Epidermal melanocyte (primary cell): ENCODE data around the gene AATK.

ENCODE experiments used
- DNase-seq: peaks from one replicate; pipeline ENCODE4 v3.0.0; 2011; ENCODE audit warnings: low spot score; ENCODE audit not compliant: insufficient read length

AATK gene

DNA sequence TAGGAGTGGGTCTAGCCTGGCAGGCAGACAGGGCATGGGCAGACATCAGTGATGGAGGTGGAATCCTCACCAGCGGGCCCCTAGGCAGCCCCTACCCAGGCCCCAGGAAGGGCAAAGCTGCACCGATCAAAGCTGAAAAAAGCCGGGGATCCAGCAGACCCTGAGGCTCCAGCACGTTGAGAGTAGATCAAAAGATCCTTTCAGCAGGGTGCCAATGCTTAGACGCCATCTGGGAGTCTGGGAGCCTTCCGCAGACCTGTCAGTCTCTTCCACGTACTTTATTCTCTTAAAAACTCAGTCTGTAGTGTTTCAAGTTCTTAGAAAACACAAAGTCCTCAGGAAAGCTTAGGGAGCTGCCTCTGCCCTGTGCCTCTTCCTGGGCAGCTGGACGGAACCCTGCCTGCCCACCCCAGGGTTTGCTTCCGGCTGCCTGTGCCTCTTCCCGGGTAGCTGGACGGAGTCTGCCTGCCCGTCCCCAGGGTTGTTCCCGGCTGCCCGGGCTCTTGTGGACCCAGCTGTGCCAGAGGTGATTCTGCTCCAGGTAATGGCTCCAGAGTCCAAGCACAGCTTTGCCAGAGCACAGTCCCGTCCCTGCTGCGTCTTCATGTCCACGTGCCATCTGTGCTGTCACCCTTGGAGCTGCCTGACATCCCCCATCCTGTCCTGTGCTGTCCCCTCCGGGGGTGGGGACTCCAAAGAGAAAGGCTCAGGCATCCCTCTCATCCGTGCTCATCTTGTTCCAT, 51.5 kb downstream of the AATK start:
- no peak for DNase-seq

DNA sequence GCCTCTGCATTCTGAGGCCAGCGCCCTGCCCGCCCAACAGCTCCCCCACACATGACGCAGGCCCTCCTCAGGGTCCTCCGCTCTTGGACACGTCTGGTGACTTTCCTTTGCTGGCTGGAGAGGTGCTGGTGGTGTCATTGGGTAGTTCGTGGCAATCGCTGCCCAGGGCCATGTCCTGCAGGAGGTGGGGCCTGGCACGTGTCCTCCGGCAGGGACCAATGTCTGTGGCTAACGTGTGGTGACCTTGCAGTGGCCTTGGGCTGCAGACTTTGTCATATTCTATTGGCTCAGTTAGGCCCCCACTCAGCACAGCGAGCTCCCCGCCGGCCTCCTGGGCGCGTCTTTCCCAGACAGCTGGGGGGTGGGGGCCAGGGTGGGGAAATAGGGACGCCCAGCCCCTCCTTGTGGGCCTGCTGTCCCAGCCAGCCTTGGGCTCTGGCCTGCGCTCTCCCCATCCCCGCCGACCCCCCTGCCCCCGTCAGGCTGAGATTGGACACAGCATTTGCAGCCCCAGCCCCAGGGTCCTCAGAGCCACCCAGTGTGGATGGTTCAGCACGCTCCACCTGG, 52.8 kb downstream of the AATK start:
- DNase-seq: no peak

DNA sequence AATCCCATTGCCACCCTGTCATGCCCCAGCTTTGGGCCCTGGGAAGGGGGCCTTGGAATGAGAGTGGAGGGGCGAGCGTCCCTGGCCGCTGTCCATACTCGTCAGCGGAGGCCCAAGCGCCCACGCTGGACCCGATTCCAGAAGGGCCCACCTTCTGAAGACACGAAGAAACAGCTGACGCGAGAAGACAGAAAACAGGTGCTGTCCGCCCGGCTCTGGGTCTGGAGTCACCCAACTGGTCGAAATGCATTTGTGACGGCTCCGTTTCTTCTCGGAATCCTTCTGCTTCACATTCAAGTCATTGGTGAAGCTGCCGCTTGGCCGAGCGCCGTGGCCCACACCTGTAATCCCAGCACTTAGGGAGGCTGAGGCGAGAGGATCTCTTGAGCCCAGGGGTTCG, 53.6 kb downstream of the AATK start:
- no peak for DNase-seq

DNA sequence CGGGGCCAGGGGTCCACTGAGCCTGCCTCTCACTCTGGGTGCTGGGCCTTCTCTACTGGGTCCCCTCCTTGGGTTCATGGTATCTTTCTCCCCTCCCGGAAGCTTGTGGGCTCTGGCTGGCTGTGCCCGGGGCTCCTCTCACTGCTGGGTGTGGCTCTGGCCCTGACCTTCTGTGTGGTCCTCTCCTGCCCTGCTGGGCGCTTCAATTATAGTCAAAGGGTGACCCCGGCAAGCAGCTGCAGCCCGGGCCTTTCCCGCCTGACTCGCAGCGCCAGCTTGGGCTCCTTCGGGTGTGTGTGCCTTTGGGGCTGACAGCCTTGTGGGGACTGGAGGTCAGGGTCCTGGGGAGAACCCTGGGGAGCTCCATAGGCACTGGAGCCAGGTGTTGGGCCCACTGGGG, 55.0 kb downstream of the AATK start:
- DNase-seq: no peak

DNA sequence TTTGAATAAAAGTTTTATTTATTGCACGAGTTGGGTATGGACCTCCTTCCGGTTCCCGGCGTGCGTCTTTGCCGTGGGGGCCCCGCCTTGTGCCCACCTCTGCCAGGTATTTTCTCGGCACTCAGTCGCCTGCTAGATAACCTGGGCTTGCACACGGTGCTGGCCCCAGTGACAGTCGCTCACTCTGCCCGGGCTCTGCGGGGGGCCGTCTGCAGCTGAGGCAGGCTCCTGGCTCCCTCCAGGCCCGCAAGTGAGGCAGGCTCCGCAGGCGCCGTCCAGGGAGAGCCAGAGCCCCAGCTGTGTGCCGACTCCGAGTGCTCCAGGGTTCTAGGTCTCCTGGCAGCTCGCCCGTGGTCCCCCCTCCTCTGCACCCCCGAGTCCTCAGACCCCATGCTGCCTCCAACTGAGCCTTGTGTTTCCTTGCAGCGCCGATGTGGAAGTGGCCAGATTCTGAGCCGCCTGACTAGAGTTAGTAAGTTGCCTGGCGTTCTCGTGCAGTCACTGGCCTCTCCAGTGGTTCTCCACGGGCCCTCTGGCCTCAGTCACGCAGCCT, 55.5 kb downstream of the AATK start:
- DNase-seq: no peak

GRCh38 chr17:81109957-81110356, 56.1 kb downstream of the AATK start:
- no peak for DNase-seq

DNA sequence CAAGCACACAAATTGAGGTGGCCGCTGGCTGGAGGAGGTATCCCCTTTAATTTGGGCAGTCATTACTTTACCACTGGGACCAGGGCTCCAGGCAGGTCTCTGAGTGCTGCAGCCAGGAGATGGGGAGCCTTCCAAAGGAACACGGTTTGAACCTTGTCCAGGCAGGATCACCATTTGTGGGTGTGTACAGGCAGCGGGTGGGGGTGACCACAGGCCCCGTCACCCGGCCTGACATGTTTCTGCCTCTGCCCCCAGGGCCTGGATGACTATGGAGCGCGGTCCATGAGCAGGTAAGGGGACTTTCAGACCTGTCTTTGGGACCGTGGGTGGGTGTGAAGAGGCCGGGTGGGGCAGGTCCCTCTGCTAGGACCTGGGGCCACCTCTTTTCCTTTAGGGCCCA, 57.8 kb downstream of the AATK start:
- DNase-seq: no peak

GRCh38 chr17:81106716-81107115, 59.3 kb downstream of the AATK start:
- no peak for DNase-seq

GRCh38 chr17:81103379-81103778, 62.6 kb downstream of the AATK start:
- no peak for DNase-seq

- DNase-seq: no peak
Observed at GRCh38 chr17:81102869-81103268, 63.2 kb downstream of the AATK start.

DNA sequence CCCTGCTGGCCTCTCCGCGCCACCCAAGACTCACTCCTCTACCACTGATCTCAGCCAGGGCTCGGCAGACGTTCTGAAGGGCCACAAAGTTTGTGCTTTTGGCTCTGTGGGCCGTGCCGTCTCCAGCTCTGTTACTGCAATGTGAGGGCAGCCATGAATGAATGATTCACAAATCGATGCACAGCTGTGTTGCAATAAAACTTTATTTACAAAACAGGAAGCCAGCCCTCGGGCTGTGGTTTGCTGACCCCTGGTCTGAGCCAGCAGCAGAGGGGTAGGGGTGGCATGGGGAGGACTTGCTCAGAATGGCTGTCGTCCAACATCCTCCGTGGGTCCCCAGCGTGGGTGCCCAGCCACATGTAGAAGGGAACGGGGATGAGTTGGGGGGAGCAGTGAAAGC, 63.7 kb downstream of the AATK start:
- DNase-seq: no peak

- DNase-seq: peak; percentile 99
Observed at GRCh38 chr17:81101614-81102306, 64.3 kb downstream of the AATK start.

DNA sequence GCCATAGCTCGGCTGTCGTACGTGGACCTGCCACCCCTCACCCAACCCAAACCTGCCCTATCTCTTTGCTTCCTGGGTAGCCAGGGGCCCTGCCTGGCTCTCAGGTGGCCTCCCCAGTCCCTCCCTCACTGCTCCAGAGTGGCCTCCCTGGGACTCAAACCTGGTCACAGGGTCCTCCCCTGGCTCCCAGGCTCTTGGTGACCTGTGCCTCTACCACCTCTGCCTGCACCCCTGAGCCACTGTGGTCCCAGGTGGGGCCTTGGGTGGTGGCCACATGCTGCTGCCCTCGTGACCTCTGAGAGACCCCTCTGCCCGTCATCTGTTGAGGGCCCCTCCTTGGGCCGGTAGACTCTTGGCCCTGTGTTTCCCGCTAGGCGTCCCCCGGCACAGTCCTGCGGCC, 65.4 kb downstream of the AATK start:
- DNase-seq: no peak

GRCh38 chr17:81099888-81100287, 66.1 kb downstream of the AATK start:
- no peak for DNase-seq

GRCh38 chr17:81097943-81098308, 68.1 kb downstream of the AATK start:
- DNase-seq: no peak

GRCh38 chr17:81097134-81097942, 68.7 kb downstream of the AATK start:
- peak; percentile 91 for DNase-seq

GRCh38 chr17:81096741-81097133, 69.3 kb downstream of the AATK start:
- DNase-seq: no peak

DNA sequence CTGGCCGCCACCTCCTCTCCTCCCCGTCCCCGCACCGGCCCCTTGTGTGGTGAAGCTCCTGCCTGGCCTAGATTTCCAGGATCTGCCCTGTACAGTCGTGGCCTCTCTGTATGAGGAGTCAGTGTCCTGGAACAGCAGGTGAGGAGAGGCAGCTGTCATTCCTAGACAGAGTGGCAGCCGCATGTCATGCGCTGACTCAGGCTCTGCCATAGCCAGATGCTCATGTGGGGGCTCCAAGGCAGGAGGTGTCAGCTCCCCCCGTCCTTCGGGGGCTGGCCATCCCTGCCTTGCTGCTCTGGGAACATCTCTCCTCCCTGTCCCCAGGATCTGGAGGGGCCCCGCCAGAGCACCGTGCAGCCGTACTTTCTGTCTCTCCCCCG, 70.6 kb downstream of the AATK start:
- no peak for DNase-seq

GRCh38 chr17:81094509-81095382, 71.3 kb downstream of the AATK start:
- DNase-seq: peak; percentile 97

DNA sequence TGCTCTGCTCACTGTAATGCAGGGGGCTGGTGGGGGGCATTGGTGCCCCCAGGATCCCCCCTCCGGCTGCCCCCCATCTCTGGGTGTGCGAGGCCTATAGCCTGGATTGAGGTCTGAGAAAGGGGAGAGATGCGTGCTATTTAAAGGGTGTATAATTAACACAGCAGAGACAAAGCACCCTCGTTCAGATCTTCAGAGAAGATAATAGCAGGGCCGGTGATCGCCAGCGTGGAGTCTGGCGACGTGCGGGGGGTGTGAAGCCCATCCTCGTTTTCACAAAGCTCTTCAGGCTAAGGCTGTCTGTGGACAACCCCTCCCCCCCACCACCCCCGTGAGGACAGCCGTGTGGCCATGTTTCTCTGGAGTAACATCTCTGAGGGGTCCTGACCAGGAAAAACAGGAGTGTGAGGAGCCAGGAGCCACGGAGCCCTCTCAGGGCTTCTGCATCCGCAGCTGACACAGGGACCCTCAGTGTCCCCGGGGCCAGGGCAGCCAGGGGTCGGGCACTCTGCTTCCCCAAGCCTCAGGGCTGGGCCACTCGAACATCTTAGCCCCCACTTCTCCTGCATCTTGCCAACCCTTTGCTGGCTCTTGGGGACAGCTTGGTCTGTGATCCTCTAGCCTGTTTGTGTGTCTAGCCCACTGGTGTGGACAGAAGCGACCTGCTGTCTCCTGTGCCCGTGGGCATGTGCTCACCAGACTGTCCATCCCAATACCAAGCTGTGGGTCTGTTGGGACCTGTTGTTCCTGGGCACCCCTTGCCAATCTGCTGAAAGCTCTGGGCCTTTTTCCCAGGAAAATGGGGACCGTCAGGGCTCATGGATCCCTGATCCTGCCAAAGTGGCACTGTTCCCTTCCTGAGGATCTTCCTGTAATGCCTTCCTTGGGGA, 72.2 kb downstream of the AATK start:
- no peak for DNase-seq
